Measurements from ENCODE around the gene ARMH1.
A peak's percentile ranks its signal among the peaks of the same experiment; 100 is the strongest.

The ARMH1 gene

GRCh38 chr1:44733784-44734183, 59.3 kb downstream of the ARMH1 start:
- TF ChIP-seq NFIC (IDR thresholded peaks at IDR 0.05) (no peak), FOXM1 (IDR thresholded peaks at IDR 0.05; ENCODE audit: borderline replicate concordance, low read depth) (no peak), TEAD4 (IDR thresholded peaks at IDR 0.05) (no peak), ZBTB7A (IDR thresholded peaks at IDR 0.05; ENCODE audit: low read depth) (no peak), MAX (IDR thresholded peaks at IDR 0.05) (no peak), TAF1 (IDR thresholded peaks at IDR 0.05; ENCODE audit: low read depth) (no peak), EP300 (IDR thresholded peaks at IDR 0.05; ENCODE audit: borderline replicate concordance) (no peak), EGR1 (IDR thresholded peaks at IDR 0.05) (no peak), TCF12 (IDR thresholded peaks at IDR 0.05; ENCODE audit: low read depth) (no peak), REST (IDR thresholded peaks at IDR 0.05; ENCODE audit: low read depth) (no peak), YY1 (IDR thresholded peaks at IDR 0.05; ENCODE audit: low read depth) (no peak), CREB1 (IDR thresholded peaks at IDR 0.05; ENCODE audit: low read depth) (no peak), CEBPB (IDR thresholded peaks at IDR 0.05) (no peak), RAD21 (IDR thresholded peaks at IDR 0.05; ENCODE audit: low read depth) (no peak), USF1 (IDR thresholded peaks at IDR 0.05) (no peak)

- TF ChIP-seq USF1 (IDR thresholded peaks at IDR 0.05) (no peak), MAX (IDR thresholded peaks at IDR 0.05) (no peak), ZBTB7A (IDR thresholded peaks at IDR 0.05; ENCODE audit: low read depth) (no peak), TCF12 (IDR thresholded peaks at IDR 0.05; ENCODE audit: low read depth) (no peak), RAD21 (IDR thresholded peaks at IDR 0.05; ENCODE audit: low read depth) (no peak), CREB1 (IDR thresholded peaks at IDR 0.05; ENCODE audit: low read depth) (no peak), EP300 (IDR thresholded peaks at IDR 0.05; ENCODE audit: borderline replicate concordance) (no peak), YY1 (IDR thresholded peaks at IDR 0.05; ENCODE audit: low read depth) (no peak), EGR1 (IDR thresholded peaks at IDR 0.05) (no peak), CEBPB (IDR thresholded peaks at IDR 0.05) (no peak), TEAD4 (IDR thresholded peaks at IDR 0.05) (no peak), TAF1 (IDR thresholded peaks at IDR 0.05; ENCODE audit: low read depth) (no peak), REST (IDR thresholded peaks at IDR 0.05; ENCODE audit: low read depth) (no peak), FOXM1 (IDR thresholded peaks at IDR 0.05; ENCODE audit: borderline replicate concordance, low read depth) (no peak), NFIC (IDR thresholded peaks at IDR 0.05) (no peak)
Observed at GRCh38 chr1:44735992-44736391, 61.5 kb downstream of the ARMH1 start.

- TF ChIP-seq ZBTB7A (IDR thresholded peaks at IDR 0.05; ENCODE audit: low read depth) (no peak), FOXM1 (IDR thresholded peaks at IDR 0.05; ENCODE audit: borderline replicate concordance, low read depth) (peak; percentile 99), USF1 (IDR thresholded peaks at IDR 0.05) (no peak), TEAD4 (IDR thresholded peaks at IDR 0.05) (0 out of 2 replicates have a peak, but pooled peaks have one; percentile 4), NFIC (IDR thresholded peaks at IDR 0.05) (no peak), RAD21 (IDR thresholded peaks at IDR 0.05; ENCODE audit: low read depth) (no peak), EGR1 (IDR thresholded peaks at IDR 0.05) (0 out of 2 replicates have a peak, but pooled peaks have one; percentile 10), EP300 (IDR thresholded peaks at IDR 0.05; ENCODE audit: borderline replicate concordance) (peak; percentile 17; the same call in 1 of the 2 replicates), CEBPB (IDR thresholded peaks at IDR 0.05) (no peak), TAF1 (IDR thresholded peaks at IDR 0.05; ENCODE audit: low read depth) (no peak; the same call in none of the 2 replicates), YY1 (IDR thresholded peaks at IDR 0.05; ENCODE audit: low read depth) (peak; percentile 58; the same call in 1 of the 2 replicates), REST (IDR thresholded peaks at IDR 0.05; ENCODE audit: low read depth) (no peak), CREB1 (IDR thresholded peaks at IDR 0.05; ENCODE audit: low read depth) (peak; percentile 87), MAX (IDR thresholded peaks at IDR 0.05) (peak; percentile 55; the same call in 1 of the 2 replicates), TCF12 (IDR thresholded peaks at IDR 0.05; ENCODE audit: low read depth) (peak; percentile 59)
Observed at GRCh38 chr1:44739307-44740178, 65.0 kb downstream of the ARMH1 start, which contains the start of gene KIF2C. Gene KIF2C, plus strand, starts transcription at chr1:44739837. Its CDS starts 96 bp downstream, at chr1:44739933.
